Measurements from ENCODE around the gene TFF3.
"Not testable (repeated sequence)": the region's sequence is repeated elsewhere in the genome, so short reads cannot be mapped to it uniquely, and the experiment has no call there.

The TFF3 gene

GRCh38 chr21:42302794-42303193, 12.4 kb downstream of the TFF3 start:
- no peak for DNase-seq

GRCh38 chr21:42302076-42302650, 13.0 kb downstream of the TFF3 start:
- DNase-seq, result no peak

DNA sequence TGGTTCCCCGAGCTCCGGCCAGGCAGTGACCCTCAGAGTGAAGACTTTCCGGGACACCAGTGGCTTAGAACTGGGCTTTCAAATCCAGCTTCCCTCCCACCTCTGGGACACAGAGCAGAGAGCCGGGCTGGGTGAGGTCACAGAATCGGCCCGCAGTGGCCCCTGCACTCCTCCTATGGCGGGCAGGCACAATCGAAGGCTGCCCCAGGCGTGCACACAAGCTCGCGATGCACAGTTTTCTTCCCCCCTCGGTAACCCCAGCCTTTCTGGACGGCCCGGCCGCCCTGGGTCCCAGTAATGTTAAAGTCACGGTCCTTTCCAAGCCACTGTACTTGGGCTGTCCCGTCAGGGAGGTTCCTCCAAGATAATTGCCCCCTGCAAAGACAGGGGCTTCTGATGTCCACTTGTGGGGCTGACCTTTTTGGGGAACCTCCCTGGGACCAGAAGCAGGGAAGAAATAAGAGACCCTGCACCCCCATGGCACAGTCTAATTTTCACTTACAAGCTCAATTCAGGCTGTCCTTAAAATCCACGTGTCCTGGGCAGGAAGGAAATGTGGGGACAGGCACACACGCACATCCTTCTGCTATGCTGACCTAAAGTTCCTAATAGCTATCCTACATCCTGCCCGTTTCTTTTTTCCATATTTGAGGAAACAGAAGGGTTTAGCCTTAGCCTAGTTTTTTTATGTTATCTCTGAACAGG, 13.7 kb downstream of the TFF3 start:
- DNase-seq, result no peak

GRCh38 chr21:42300956-42301355, 14.3 kb downstream of the TFF3 start:
- no peak for DNase-seq

GRCh38 chr21:42300045-42300583, 15.1 kb downstream of the TFF3 start:
- DNase-seq, result no peak

DNA sequence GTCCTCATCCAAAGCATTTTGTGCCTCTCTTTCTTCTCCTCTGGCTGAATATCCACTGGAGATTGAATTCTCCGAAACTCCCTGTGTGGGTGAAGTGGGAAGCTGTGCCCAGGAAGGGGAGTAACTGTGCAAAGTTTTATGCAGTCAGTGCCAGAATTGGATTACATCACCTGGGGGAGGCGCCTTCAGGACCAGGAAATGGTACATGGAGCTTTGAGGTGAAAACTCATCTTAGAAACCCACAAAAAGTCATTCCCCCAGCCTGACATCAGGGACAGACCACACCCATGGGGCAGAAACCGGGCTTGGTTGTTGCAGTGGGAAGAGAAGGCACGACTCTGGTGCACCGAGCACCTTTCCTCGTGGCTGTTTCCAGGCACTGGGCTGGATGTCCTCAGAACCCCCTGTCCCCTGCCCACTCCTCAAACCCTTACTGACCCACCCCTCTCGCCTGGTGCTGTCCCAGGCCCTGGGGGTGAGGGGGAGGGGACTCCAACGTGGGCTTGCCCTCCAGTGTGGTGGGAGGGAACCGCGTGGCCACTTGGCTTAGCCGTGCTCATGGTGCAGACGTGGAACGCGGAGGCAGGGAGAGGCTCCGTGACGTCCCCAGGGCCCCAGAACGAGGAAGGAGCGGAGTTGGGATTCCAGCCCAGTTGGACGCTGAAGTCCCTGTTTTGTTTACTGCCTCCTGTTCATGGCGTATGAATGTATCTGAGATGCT, 15.7 kb downstream of the TFF3 start:
- DNase-seq, result no peak

GRCh38 chr21:42298657-42299056, 16.6 kb downstream of the TFF3 start:
- no peak for DNase-seq

GRCh38 chr21:42298237-42298636, 17.0 kb downstream of the TFF3 start:
- no peak for DNase-seq

DNA sequence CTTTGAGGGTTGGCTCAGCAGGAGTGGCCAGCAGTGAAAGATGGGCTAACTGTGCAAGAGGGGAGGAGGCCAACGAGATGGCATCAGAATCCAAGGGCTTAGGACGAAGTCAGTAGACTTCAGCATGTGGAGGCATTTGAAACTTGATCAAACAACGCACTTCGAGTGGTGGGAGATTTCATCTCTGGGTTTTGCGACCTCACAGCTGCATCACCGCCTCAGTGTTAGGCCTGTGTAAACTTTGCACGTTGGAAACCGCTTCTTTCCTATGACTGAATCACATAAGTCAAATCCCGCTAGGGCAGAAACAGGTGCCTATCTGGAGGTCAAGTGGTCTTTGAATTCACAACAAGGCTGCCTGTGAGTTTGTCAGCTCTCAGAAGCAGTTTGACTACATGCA, 17.8 kb downstream of the TFF3 start:
- no peak for DNase-seq

GRCh38 chr21:42296501-42296900, 18.7 kb downstream of the TFF3 start:
- DNase-seq, result no peak

- DNase-seq, result no peak
These were observed 19.4 kb downstream of the TFF3 start for GRCh38 chr21:42295845-42296244.

DNA sequence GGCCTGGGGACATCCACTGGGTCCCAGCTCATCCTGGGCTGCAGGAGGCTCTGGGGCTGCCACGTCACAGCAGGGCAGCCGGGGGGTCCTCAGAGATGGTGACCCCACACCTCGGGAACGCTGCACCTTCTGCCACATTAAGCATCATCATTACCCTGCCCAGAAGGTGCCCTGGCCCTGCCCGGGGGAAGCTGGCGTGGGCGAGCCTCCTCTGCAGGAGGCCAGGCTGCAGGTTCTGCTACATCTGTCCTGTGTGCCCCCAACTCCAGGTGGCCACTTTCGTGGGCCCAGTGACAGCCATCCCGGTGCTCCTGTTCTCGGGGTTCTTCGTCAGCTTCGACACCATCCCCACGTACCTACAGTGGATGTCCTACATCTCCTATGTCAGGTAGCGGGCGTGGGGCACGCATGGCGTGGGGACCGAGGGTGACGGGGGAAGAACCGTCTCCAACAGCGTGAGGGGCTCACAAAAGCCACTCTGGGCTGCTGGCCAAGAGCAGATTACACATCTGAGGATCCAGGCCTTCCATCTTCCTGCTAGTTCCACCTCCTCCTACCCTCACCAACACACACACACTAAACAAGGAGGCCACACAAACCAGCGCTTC, 20.8 kb downstream of the TFF3 start:
- no peak for DNase-seq

GRCh38 chr21:42293649-42294272, 21.4 kb downstream of the TFF3 start:
- no peak for DNase-seq

- not testable (repeated sequence) for DNase-seq
These were observed 22.6 kb downstream of the TFF3 start for GRCh38 chr21:42292563-42293142.

- DNase-seq, result no peak
These were observed 23.3 kb downstream of the TFF3 start for GRCh38 chr21:42291751-42292562.

DNA sequence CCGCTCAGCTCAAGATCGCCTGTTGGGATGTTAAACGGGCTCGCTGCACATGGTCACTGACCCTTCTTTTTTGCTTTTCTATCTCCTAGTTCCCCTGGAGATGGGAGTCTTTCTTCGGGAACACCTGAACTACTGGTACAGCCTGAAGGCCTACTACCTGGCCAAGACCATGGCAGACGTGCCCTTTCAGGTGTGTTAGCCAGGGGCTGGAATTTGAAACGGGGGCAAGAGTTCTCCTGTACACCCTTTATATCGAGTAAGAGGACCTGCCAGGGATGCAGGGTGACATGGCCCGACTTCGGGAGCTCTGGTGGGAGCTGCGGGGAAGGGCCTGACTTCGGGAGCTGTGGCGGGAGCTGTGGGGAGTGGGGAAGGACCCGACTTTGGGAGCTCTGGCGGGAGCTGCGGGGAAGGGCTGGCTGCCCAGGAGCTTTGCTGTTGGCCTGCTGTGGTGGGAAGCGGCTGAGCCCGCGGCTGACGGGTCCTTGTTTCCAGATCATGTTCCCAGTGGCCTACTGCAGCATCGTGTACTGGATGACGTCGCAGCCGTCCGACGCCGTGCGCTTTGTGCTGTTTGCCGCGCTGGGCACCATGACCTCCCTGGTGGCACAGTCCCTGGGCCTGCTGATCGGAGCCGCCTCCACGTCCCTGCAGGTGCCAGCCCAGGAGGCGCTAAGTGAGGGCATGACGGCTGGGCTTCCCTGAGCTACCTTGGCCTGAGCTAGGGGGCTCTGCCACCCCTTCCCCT, 24.0 kb downstream of the TFF3 start:
- no peak for DNase-seq

GRCh38 chr21:42290505-42290904, 24.7 kb downstream of the TFF3 start:
- DNase-seq, result no peak

- DNase-seq, result no peak
These were observed 25.3 kb downstream of the TFF3 start for GRCh38 chr21:42289926-42290325.

GRCh38 chr21:42288962-42289361, 26.2 kb downstream of the TFF3 start:
- DNase-seq, result no peak

DNA sequence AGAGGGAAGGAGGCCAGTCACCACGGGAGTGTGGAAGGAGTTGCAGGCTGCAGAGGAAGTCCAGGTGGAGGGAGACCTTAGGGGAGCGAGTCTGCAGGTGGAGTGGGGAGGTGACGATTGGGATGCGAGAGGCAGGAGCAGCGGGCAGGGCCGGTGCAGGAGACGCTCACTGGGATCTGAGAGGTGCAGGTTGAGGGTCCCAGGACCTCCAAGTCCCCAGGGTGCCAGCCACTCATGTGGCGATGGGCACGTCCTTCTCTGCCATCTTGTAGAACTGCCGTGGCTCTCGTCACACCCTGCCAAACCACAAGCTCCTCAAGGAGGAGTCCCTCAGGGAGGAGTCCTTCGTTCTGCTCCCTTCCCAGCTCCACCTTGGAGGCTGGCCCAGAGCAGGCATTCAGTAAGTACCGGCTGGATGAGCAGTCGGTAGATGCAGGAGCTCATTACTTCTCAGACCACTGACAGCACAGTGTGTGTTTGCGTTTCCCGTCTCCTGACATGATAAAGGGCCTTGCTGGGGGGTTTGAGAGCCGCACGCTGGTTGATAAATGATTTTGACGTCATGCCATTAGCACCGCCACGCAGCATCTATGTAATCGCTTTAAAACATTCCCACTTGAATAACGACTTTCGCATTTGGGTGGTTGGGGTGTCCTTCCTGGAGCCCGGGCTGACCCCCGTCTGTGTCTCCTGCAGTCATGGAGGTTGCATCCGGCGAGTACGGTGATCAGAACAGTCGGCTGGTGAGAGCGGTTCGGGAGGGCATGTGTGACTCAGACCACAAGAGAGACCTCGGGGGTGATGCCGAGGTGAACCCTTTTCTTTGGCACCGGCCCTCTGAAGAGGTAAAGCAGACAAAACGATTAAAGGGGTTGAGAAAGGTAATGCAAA, 27.8 kb downstream of the TFF3 start:
- DNase-seq, result no peak
